ENCODE measurements around the gene LMNA. TPM values are rescaled to one million over a fixed set of nuclear protein-coding genes. Genes with fewer than 3 reads are reported as not detected.
"Not testable (repeated sequence)": the region's sequence is repeated elsewhere in the genome, so short reads cannot be mapped to it uniquely, and the experiment has no call there.

LMNA gene
- total RNA-seq, 1 donor from 2014 or later, result 236 TPM

GRCh38 chr1:156070548-156070947 is 44.0 kb upstream of the LMNA start:
- Histone ChIP-seq H3K4me1 (peaks cover 19% of the 10 kb centered on the region), H3K36me3 (no peaks in the 10 kb centered on the region), H3K4me3 (no peak overlapping the region), H3K27ac (replicated peaks) (no peak overlapping the region), H3K9me3 (replicated peaks) (no peaks in the 10 kb centered on the region), H3K27me3 (ENCODE audit: low read depth) (no peaks in the 10 kb centered on the region)
- intact Hi-C loops (cut with micrococcal nuclease), result no loop called here
- TF ChIP-seq CTCF (IDR thresholded peaks at IDR 0.05; ENCODE audit: borderline replicate concordance), result no peak
- DNase-seq, result no peak

GRCh38 chr1:156071332-156071816 is 43.1 kb upstream of the LMNA start:
- H3K27me3 ChIP-seq (ENCODE audit: low read depth); H3K4me3 ChIP-seq; H3K9me3 ChIP-seq (replicated peaks); intact Hi-C loops (cut with micrococcal nuclease); H3K36me3 ChIP-seq; DNase-seq; H3K27ac ChIP-seq (replicated peaks): not testable (repeated sequence)
- H3K4me1 ChIP-seq, result peaks cover 27% of the 10 kb centered on the region

GRCh38 chr1:156072251-156072650 is 42.3 kb upstream of the LMNA start:
- Histone ChIP-seq H3K27me3 (ENCODE audit: low read depth) (no peaks in the 10 kb centered on the region), H3K36me3 (no peaks in the 10 kb centered on the region), H3K9me3 (replicated peaks) (no peaks in the 10 kb centered on the region), H3K4me1 (peaks cover 33% of the 10 kb centered on the region), H3K4me3 (no peak overlapping the region), H3K27ac (replicated peaks) (no peak overlapping the region)
- intact Hi-C loops (cut with micrococcal nuclease), result no loop called here
- no peak for TF ChIP-seq CTCF (IDR thresholded peaks at IDR 0.05; ENCODE audit: borderline replicate concordance)
- DNase-seq, result no peak

GRCh38 chr1:156073110-156073687 is 41.3 kb upstream of the LMNA start:
- peaks cover 33% of the 10 kb centered on the region for H3K4me1 ChIP-seq
- no peaks in the 10 kb centered on the region for H3K36me3 ChIP-seq
- H3K9me3 ChIP-seq (replicated peaks), result no peaks in the 10 kb centered on the region
- intact Hi-C loops (cut with micrococcal nuclease), result no loop called here
- H3K4me3 ChIP-seq, result no peak overlapping the region
- no peak for TF ChIP-seq CTCF (IDR thresholded peaks at IDR 0.05; ENCODE audit: borderline replicate concordance)
- H3K27ac ChIP-seq (replicated peaks), result no peak overlapping the region
- DNase-seq, result no peak
- no peaks in the 10 kb centered on the region for H3K27me3 ChIP-seq (ENCODE audit: low read depth)

- intact Hi-C loops (cut with micrococcal nuclease), result no loop called here
- H3K27me3 ChIP-seq (ENCODE audit: low read depth), result no peaks in the 10 kb centered on the region
- H3K4me3 ChIP-seq, result no peak overlapping the region
- no peaks in the 10 kb centered on the region for H3K9me3 ChIP-seq (replicated peaks)
- DNase-seq, result no peak
- no peak overlapping the region for H3K27ac ChIP-seq (replicated peaks)
- no peaks in the 10 kb centered on the region for H3K36me3 ChIP-seq
- H3K4me1 ChIP-seq, result peaks cover 33% of the 10 kb centered on the region
- TF ChIP-seq CTCF (IDR thresholded peaks at IDR 0.05; ENCODE audit: borderline replicate concordance), result no peak
These were observed 40.8 kb upstream of the LMNA start for GRCh38 chr1:156073740-156074139.

GRCh38 chr1:156074661-156075060 is 39.9 kb upstream of the LMNA start:
- Histone ChIP-seq H3K4me1 (peaks cover 33% of the 10 kb centered on the region), H3K9me3 (replicated peaks) (no peaks in the 10 kb centered on the region), H3K36me3 (no peaks in the 10 kb centered on the region), H3K4me3 (no peak overlapping the region), H3K27me3 (ENCODE audit: low read depth) (no peaks in the 10 kb centered on the region), H3K27ac (replicated peaks) (no peak overlapping the region)
- intact Hi-C loops (cut with micrococcal nuclease), result no loop called here
- no peak for TF ChIP-seq CTCF (IDR thresholded peaks at IDR 0.05; ENCODE audit: borderline replicate concordance)
- no peak for DNase-seq
